ENCODE data around the gene PROK1. TPM values are rescaled to one million over a fixed set of nuclear protein-coding genes. Genes with fewer than 3 reads are reported as not detected.

PROK1 gene
- total RNA-seq, 1 donor from 2014 or later = 0.69 TPM

DNA sequence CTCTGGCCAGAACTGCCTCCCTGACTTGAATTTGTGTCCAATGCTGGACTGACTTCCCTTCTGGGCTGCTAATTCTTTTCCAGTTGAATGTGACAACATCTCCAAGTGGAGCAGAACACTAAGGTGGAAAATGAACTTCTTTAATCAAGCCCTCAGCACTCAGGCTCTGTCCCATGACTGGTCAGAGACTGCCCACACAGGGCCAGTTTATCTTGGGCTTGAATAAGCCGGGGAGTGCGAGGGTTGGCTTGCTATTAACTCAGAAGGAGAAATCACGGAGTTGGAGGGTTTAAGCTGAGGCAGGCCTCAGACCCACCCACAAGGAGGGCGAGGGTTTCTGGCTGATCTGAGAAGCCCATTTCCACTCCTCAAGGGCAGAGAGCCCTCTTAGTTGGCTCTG is 55.6 kb downstream of the PROK1 start:
- Mint-ChIP-seq H3K27me3 (ENCODE audit: low read depth) (peaks cover 14% of the 10 kb centered on the region), H3K9me3 (no peaks in the 10 kb centered on the region), H3K36me3 (no peaks in the 10 kb centered on the region), H3K27ac (no peak overlapping the region), H3K4me3 (no peak overlapping the region), H3K4me1 (peaks cover 14% of the 10 kb centered on the region)
- DNase-seq (ENCODE audit: low spot score in 2 of 2, unreplicated experiment in 2 of 2) = no peak
- no peak for TF ChIP-seq CTCF (IDR thresholded peaks at IDR 0.05; ENCODE audit: unreplicated experiment)

Other genes with a start within 250 kb of the PROK1 start
- 4.5 to 5.4 TPM (median 5.1 TPM) in 3 replicates for gene KCNC4, start 240.8 kb upstream of the PROK1 start, total RNA-seq
- 39.7 to 41.9 TPM (median 41.0 TPM) in 3 replicates for gene RBM15, start 111.8 kb upstream of the PROK1 start, total RNA-seq
- 13.7 to 14.4 TPM (median 13.7 TPM) in 3 replicates for gene SLC16A4, start 60.1 kb upstream of the PROK1 start, total RNA-seq
- gene LAMTOR5, start 43.5 kb upstream of the PROK1 start, total RNA-seq = 96.5 to 106 TPM (median 97.8 TPM) in 3 replicates
- gene KCNA10, start 68.0 kb downstream of the PROK1 start, total RNA-seq = not detected in 3 replicates
- 0.58 to 1.1 TPM (median 0.63 TPM) in 3 replicates for gene KCNA2, start 155.2 kb downstream of the PROK1 start, total RNA-seq
- 0.29 to 0.45 TPM (median 0.34 TPM) in 3 replicates for gene KCNA3, start 223.8 kb downstream of the PROK1 start, total RNA-seq

Data from mesothelial cell of epicardium (in vitro differentiated cells).